ENCODE data around the gene CHAT.

The CHAT gene

DNA sequence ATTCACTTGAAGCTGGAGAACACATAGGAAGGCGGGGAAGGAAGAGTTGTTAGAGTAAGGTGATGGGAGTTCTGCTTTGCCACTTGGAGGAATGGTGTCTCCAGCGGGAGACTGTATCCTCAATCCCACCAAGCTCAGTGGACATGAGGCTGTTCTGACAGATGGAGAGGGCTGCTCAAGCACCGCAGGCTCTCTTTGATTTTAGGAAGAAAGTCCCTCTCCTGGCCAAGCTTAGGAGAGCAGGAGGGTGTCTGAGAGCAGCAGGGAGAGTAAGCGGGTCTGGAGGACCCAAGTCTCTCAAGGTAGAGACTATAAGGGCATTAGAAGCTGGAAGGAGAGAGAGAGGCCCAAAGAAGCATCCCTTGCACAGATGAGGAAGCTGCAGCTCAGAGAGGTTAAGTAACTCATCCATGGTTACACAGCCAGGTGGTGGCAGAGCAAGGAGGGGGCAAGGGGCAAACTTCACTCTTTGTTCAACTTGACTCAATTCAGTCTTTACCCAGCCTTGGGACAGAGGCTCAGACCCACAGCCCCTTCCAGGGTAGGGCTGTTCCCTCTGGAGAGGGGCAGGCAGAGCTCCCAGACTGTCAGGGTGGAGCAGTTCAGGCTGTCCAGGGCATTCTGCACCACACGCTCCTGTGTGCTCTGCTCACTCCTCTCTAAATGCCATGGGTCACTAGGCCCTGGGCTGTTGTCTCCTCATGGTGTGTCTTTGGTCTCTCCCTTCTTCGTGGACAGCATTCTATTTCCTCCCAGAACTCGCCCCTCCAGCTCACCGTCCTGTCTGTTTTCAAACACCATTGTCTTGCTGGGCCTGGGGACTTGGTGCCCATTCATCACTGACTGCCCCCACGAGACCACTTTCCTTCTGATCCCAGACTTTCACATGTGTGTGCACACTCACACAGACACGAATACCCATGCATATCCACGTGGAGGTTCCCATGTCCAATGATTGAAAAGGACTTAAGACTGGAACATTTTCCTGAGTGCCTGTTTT lies 8.9 kb downstream of the CHAT start:
- no peak for DNase-seq (ENCODE audit: low read depth)
- no peaks in the 10 kb centered on the region for H3K9me3 ChIP-seq (ENCODE audit: control insufficient read depth, low read length)
- no peaks in the 10 kb centered on the region for H3K4me1 ChIP-seq (ENCODE audit: control insufficient read depth, insufficient read depth, low read length)
- H3K9ac ChIP-seq (ENCODE audit: low read length): no peak overlapping the region
- H3K36me3 ChIP-seq (ENCODE audit: control insufficient read depth, insufficient read depth, low read length, severe bottlenecking): no peaks in the 10 kb centered on the region
- peaks cover 55% of the 10 kb centered on the region for H3K27me3 ChIP-seq (replicated peaks; ENCODE audit: control insufficient read depth, insufficient read depth, low read length)
- no peak overlapping the region for H3K4me3 ChIP-seq (ENCODE audit: low read length)

DNA sequence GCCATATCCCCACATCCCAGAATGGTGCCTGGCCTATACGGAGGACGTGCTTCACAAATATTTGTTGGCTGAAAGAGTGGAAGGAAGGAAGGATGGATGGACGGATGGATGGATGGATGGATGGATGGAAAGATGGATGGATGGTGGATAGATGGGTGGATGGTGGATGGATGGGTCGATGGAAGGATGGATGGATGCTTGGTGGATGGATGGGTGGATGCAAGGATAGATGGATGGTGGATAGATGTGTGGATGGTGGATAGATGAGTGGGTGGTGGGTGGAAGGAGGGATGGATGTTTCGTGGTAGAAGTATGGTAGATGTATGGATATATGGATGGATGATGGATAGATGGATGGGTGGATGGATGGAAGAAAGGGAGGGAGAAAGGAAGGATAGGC lies 10.8 kb downstream of the CHAT start:
- no peaks in the 10 kb centered on the region for H3K4me1 ChIP-seq (ENCODE audit: control insufficient read depth, insufficient read depth, low read length)
- no peak overlapping the region for H3K4me3 ChIP-seq (ENCODE audit: low read length)
- no peak for DNase-seq (ENCODE audit: low read depth)
- H3K27me3 ChIP-seq (replicated peaks; ENCODE audit: control insufficient read depth, insufficient read depth, low read length): peaks cover 38% of the 10 kb centered on the region
- no peaks in the 10 kb centered on the region for H3K36me3 ChIP-seq (ENCODE audit: control insufficient read depth, insufficient read depth, low read length, severe bottlenecking)
- H3K9me3 ChIP-seq (ENCODE audit: control insufficient read depth, low read length): no peaks in the 10 kb centered on the region
- H3K9ac ChIP-seq (ENCODE audit: low read length): no peak overlapping the region

DNA sequence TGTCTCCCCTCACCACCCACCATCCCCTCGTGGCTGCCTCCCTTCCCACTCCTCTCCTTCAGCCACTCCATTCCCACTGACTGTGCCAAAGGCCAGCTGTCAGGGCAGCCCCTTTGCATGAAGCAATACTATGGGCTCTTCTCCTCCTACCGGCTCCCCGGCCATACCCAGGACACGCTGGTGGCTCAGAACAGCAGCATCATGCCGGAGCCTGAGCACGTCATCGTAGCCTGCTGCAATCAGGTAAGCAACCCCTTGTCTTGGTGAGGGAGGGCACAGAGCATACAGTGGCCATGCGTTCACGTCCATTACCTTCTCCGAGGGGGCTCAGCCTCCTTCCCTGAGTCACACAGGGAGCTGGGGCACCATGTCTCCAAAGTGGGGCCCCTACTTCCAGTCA lies 11.6 kb downstream of the CHAT start:
- no peak overlapping the region for H3K9ac ChIP-seq (ENCODE audit: low read length)
- no peaks in the 10 kb centered on the region for H3K36me3 ChIP-seq (ENCODE audit: control insufficient read depth, insufficient read depth, low read length, severe bottlenecking)
- no peaks in the 10 kb centered on the region for H3K9me3 ChIP-seq (ENCODE audit: control insufficient read depth, low read length)
- no peaks in the 10 kb centered on the region for H3K4me1 ChIP-seq (ENCODE audit: control insufficient read depth, insufficient read depth, low read length)
- no peak for DNase-seq (ENCODE audit: low read depth)
- no peak overlapping the region for H3K4me3 ChIP-seq (ENCODE audit: low read length)
- H3K27me3 ChIP-seq (replicated peaks; ENCODE audit: control insufficient read depth, insufficient read depth, low read length): peaks cover 38% of the 10 kb centered on the region

DNA sequence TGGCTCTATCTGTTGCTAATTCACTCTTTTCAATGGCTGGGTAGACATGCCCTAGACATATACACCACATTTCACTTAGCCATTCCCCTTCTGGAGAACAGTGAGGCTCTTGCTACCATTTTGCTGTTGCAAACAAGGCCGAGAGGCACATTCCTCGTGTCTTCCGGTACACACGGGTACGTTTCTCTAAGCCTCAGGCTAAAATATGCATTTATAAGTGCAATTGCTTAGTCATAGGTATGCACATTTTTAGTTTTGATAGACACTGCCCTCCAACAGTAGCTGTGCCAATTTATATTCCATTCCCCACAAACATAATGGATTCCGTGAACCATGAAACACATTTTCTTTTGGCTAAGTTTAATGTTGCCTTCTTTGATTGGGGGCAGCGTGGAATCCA lies 13.2 kb downstream of the CHAT start:
- Histone ChIP-seq H3K27me3 (replicated peaks; ENCODE audit: control insufficient read depth, insufficient read depth, low read length) (peaks cover 45% of the 10 kb centered on the region), H3K9ac (ENCODE audit: low read length) (no peak overlapping the region), H3K4me1 (ENCODE audit: control insufficient read depth, insufficient read depth, low read length) (no peaks in the 10 kb centered on the region), H3K36me3 (ENCODE audit: control insufficient read depth, insufficient read depth, low read length, severe bottlenecking) (no peaks in the 10 kb centered on the region), H3K9me3 (ENCODE audit: control insufficient read depth, low read length) (no peaks in the 10 kb centered on the region), H3K4me3 (ENCODE audit: low read length) (no peak overlapping the region)
- DNase-seq (ENCODE audit: low read depth): no peak

DNA sequence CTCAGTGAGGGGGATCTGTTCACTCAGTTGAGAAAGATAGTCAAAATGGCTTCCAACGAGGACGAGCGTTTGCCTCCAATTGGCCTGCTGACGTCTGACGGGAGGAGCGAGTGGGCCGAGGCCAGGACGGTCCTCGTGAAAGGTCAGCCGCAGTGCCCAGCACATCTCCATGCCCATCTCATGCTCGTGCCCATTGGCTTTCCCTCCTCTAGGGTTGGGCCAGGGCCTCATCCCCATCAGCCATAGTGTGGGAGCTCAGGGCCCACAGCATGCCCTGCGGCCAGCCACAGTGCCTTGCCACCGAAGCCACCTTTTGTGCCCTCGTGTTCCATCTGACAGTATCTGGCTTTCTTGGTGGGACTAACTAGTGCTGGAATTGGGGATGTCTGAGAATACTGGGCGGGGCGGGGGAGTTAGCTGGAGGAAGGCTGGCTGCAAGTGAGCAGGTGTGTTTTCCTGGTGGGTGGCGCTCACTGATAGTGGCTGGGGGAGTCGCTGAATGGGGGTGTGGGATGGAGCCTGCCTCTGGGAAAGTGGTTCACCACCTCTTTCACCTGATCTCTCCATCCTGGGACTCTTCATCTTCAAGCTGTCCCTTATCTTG lies 13.9 kb downstream of the CHAT start:
- Histone ChIP-seq H3K9ac (ENCODE audit: low read length) (no peak overlapping the region), H3K9me3 (ENCODE audit: control insufficient read depth, low read length) (no peaks in the 10 kb centered on the region), H3K36me3 (ENCODE audit: control insufficient read depth, insufficient read depth, low read length, severe bottlenecking) (no peaks in the 10 kb centered on the region), H3K27me3 (replicated peaks; ENCODE audit: control insufficient read depth, insufficient read depth, low read length) (peaks cover 45% of the 10 kb centered on the region), H3K4me1 (ENCODE audit: control insufficient read depth, insufficient read depth, low read length) (no peaks in the 10 kb centered on the region), H3K4me3 (ENCODE audit: low read length) (no peak overlapping the region)
- DNase-seq (ENCODE audit: low read depth): no peak

DNA sequence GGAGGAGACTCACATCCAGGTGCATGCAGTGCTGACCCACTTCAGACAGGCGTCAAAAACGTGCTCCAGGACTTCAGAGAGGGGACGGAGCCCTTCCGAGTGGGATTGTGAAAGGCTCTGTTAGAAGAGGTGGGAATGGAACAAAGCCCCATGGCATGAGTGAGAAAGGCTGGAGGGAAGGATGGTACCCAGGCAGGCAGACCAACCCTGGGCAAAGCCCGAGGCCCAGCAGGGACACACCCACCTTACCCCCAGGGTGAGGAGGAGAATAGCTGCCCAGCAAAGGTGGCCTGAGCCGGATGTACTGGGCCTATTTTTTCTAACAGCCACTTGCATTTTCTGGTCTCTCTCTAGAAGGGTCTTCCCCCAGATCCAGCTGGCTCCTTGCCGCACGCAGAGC lies 14.8 kb downstream of the CHAT start:
- no peak for DNase-seq (ENCODE audit: low read depth)

DNA sequence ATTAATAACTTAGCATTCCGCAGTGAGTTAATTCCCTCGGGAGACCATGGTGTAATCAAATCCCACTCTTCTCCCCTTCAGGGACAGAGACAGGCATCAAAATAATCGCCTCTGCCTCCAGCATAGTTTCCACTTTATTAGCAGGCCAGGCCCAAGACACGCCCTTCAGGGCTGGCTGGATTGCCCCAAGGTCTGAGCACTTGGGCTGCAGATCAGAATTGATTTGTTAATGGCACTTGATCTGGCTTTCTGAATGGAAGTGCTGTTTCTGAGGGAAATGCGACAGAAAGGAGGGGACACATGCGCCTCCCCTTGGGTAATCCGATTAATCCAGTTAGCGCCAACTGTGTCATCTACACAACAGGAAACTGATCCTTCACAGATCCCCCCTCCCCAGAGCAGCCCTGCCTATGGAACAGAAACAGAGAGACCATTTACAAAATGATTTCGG lies 15.6 kb downstream of the CHAT start:
- H3K36me3 ChIP-seq (ENCODE audit: control insufficient read depth, insufficient read depth, low read length, severe bottlenecking): no peaks in the 10 kb centered on the region
- peaks cover 46% of the 10 kb centered on the region for H3K27me3 ChIP-seq (replicated peaks; ENCODE audit: control insufficient read depth, insufficient read depth, low read length)
- H3K4me3 ChIP-seq (ENCODE audit: low read length): no peak overlapping the region
- no peak overlapping the region for H3K9ac ChIP-seq (ENCODE audit: low read length)
- H3K4me1 ChIP-seq (ENCODE audit: control insufficient read depth, insufficient read depth, low read length): no peaks in the 10 kb centered on the region
- no peaks in the 10 kb centered on the region for H3K9me3 ChIP-seq (ENCODE audit: control insufficient read depth, low read length)
- no peak for DNase-seq (ENCODE audit: low read depth)

More for the DNA sequence above, 14.8 kb downstream of the CHAT start:
- no peaks in the 10 kb centered on the region for H3K4me1 ChIP-seq (ENCODE audit: control insufficient read depth, insufficient read depth, low read length)
- H3K27me3 ChIP-seq (replicated peaks; ENCODE audit: control insufficient read depth, insufficient read depth, low read length): peaks cover 46% of the 10 kb centered on the region
- no peak overlapping the region for H3K4me3 ChIP-seq (ENCODE audit: low read length)
- no peaks in the 10 kb centered on the region for H3K9me3 ChIP-seq (ENCODE audit: control insufficient read depth, low read length)
- no peak overlapping the region for H3K9ac ChIP-seq (ENCODE audit: low read length)
- no peaks in the 10 kb centered on the region for H3K36me3 ChIP-seq (ENCODE audit: control insufficient read depth, insufficient read depth, low read length, severe bottlenecking)

DNA sequence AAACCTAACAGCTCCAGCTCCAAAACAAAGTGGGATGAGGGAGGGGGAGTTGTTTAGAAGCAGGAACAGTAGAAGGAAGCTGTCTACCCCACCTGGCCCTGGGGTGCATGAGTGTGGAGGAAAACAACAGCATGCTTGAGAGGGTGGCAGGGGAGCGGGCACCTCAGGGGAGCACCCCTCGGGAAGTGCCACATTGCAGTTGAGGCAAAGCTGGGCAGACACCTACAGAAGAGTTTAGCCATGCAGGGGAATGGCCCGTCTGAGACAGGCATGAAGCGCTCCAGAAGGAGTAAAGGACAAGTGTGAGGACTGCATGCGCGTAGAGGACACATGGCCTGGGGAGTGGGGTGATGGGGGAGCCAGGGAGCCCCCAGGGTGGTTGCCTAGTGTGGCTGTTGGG lies 18.1 kb downstream of the CHAT start:
- Histone ChIP-seq H3K27me3 (replicated peaks; ENCODE audit: control insufficient read depth, insufficient read depth, low read length) (peaks cover 48% of the 10 kb centered on the region), H3K4me1 (ENCODE audit: control insufficient read depth, insufficient read depth, low read length) (no peaks in the 10 kb centered on the region), H3K9me3 (ENCODE audit: control insufficient read depth, low read length) (no peaks in the 10 kb centered on the region), H3K36me3 (ENCODE audit: control insufficient read depth, insufficient read depth, low read length, severe bottlenecking) (no peaks in the 10 kb centered on the region), H3K4me3 (ENCODE audit: low read length) (no peak overlapping the region), H3K9ac (ENCODE audit: low read length) (no peak overlapping the region)
- DNase-seq (ENCODE audit: low read depth): no peak

DNA sequence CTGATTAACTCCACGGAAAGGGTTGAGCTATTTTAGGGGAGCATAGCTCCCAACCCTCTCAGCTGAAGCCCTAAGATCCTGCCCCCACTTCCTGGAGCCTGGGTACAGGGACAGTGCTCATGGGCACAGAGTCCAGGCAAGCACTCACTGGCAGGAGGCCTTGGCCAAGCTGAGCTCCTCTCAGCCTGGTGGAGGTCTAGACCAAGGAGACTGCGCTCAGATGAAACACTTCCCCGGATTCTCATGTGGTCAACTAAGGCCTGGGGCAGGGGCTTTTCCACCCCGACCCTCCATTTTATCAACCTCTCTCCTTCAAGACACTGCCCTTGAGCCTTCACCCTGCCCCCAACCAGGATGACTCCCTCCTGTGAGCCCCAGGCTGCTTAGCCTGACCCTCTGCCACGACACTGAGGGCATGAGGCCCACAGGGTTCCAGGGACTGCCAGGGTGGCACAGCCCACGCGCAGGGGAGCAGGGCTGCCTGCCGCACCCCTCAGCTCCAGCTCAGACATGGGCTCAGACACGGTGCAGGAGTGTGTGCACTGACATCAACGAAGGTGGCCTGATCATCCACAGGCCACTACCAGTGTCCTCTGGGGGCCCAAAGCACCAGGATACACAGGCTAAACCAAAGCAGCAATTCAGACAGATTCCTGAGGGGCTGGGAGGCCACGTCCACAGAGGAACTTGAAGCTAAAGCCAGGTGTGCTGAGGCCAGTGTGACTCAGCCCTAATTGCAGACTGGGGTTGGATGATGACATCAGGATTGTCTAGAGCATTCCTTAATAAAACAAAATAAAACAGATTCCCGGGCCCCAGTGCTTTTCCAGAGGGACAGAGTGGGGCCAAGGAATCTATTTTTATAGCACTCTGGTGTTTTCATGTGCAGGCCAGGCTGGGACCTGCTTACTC lies 18.8 kb downstream of the CHAT start:
- no peak overlapping the region for H3K4me3 ChIP-seq (ENCODE audit: low read length)
- no peaks in the 10 kb centered on the region for H3K4me1 ChIP-seq (ENCODE audit: control insufficient read depth, insufficient read depth, low read length)
- no peak overlapping the region for H3K9ac ChIP-seq (ENCODE audit: low read length)
- H3K36me3 ChIP-seq (ENCODE audit: control insufficient read depth, insufficient read depth, low read length, severe bottlenecking): no peaks in the 10 kb centered on the region
- no peaks in the 10 kb centered on the region for H3K9me3 ChIP-seq (ENCODE audit: control insufficient read depth, low read length)
- DNase-seq (ENCODE audit: low read depth): no peak
- peaks cover 48% of the 10 kb centered on the region for H3K27me3 ChIP-seq (replicated peaks; ENCODE audit: control insufficient read depth, insufficient read depth, low read length)

DNA sequence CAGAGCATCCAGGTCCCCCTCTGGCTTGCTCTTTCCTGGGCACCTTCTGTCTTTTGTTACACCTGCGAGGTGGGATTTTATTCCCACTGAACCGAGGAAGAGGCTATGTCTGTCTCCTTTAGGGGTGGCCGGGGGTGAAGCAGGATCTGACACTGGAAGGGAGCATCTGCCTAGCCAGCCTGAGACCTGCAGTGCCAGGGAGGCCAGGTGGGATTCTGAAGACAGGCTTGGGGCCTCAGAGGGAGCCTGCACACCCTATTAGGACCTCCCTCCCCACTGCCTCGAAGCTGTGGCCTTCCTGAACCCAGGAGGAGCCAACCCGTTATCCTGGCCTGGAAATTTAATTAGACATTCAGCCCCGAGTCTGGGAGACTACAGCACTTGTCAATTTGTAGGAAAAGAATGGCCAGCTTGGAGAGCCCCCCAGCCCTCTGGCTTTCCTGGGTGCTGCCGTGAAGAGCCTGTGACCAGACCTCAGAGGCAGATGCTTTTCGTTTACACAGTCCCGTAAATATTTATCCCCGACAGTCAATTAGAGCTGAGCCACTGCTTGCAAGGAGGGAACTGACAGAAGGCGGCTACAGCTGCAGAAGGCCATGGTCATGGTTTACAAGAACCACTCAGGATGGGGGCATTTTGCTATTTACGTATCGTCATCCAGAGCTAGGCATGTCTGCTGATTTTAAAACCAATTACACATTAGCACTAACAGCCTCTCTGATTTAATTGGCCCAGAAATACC lies 19.7 kb downstream of the CHAT start:
- no peaks in the 10 kb centered on the region for H3K36me3 ChIP-seq (ENCODE audit: control insufficient read depth, insufficient read depth, low read length, severe bottlenecking)
- H3K4me3 ChIP-seq (ENCODE audit: low read length): no peak overlapping the region
- DNase-seq (ENCODE audit: low read depth): no peak
- H3K9me3 ChIP-seq (ENCODE audit: control insufficient read depth, low read length): no peaks in the 10 kb centered on the region
- H3K4me1 ChIP-seq (ENCODE audit: control insufficient read depth, insufficient read depth, low read length): no peaks in the 10 kb centered on the region
- no peak overlapping the region for H3K9ac ChIP-seq (ENCODE audit: low read length)
- peaks cover 56% of the 10 kb centered on the region for H3K27me3 ChIP-seq (replicated peaks; ENCODE audit: control insufficient read depth, insufficient read depth, low read length)
